ENCODE data around the gene ZNF506.
"Not testable (repeated sequence)": the region's sequence is repeated elsewhere in the genome, so short reads cannot be mapped to it uniquely, and the experiment has no call there.

The ZNF506 gene

DNA sequence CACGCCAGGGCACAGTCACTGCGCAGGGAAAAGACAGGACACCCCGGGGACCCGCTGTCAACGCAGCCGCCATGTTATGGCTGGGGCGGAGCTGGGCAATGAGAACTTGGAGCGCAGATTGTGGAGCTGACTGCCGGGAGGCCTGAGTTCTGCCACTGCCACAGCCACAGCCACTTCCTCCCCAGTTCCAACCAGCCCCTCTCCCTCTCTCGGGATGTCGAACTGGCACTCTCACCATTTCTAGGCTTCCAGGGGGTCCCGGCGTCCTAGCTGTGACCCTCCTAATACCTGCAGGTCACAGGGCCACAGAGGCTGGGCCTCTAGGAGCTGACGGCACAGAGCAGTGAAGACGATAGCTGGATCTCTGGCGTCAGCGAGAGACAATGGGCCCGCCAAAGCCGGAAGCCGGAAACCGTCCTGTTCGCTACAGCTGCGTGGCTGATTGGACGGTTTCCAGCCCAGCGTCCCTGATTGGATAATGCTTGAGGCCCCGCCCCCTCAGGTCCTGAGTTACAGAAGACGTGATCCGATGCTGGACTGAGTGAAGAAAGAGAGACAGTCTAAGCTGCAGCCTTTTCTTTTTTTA lies at the start of gene ZNF506:
ZNF506 (minus strand) TSS at position 385 of the 586 bp plus-strand sequence; CDS start at position 238, 147 bp downstream.
- peak; percentile 97 to 98 for DNase-seq

DNA sequence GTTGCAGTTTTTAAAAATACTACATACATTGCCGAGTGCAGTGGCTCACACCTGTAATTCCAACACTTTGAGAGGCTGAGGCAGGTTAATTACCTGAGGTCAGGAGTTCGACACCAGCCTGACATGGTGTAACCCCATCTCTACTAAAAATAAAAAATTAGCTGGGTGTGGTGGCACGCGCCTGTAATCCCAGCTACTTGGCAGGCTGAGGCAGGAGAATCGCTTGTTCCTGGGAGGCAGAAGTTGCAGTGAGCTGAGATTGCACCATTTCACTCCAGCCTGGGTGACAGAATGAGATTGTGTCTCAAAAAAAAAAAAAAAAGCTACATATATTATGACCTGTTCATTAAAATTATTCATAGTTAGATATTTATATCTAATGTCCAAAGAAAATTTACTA lies 48.5 kb upstream of the ZNF506 start:
- DNase-seq: not testable (repeated sequence)

DNA sequence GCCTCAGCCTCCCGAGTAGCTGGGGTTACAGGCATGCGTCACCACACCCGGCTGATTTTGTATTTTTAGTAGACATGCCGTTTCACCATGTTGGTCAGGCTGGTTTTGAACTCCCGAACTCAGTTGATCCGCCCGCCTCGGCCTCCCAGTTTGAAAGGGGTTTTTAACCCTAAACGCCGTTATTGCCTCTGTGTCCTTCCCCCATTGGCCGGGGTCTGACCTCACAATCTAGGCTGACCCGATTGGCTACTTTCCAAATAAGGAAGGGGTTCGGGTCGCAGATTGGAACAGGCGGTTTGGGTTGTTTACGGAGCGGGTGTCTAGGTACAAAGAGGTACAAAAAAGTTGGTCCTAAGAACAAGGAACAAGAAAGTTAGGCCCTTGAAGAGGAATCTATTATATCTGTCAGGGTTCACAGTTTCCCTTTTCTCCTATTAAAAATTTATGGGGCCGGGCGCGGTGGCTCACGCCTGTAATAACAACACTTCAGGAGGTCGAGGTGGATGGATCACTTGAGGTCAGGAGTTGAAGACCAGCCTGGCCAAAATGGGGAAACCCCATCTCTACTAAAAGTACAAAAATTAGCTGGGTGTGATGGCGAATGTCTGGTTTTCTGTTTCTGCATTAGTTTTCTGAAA lies 45.2 kb upstream of the ZNF506 start:
- DNase-seq: peak; percentile 47 to 60

DNA sequence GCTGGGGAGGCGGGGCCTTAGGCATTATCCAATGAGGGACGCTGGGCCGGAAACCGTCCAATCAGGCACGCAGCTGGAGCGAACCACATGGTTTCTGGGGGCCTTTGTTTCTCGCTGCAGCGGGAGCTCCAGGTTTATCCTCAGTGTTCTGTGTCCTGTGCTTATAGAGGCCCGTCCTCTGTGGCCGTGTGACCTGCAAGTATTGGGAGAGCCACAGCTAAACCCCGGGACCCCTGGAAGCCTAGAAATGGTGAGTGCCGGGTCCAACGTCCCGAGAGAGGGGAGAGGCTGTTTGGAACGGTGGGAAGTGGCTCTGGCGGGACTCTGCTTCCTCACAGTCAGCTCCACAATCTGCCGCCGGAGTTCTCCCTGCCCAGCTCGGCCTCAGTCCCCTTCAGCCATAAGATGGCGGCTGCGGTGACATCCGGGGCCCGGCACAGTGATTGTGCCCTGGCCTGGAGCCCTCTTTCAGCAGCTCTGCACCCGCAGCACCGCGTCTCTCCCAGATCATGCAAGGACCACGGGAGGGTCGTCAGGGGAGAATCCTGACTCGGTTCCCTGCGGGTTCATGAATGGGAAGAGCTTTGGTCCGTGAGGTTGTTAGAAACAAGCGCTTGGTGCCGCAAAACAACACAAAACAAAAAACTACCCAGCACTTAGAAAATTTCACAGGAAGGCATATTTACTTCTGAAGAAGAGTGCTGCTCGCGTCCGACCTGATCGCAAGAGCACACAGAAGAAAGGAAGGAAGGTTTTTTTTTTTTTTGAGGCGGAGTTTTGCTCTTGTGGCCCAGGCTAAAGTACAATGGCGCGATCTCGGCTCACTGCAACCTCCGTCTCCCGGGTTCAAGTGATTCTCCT lies 44.4 kb upstream of the ZNF506 start, which contains the start of gene ZNF253:
ZNF253 (plus strand) TSS at position 133 of the 861 bp plus-strand sequence; CDS start at position 248, 115 bp downstream.
- DNase-seq: peak; percentile 97 to 98

DNA sequence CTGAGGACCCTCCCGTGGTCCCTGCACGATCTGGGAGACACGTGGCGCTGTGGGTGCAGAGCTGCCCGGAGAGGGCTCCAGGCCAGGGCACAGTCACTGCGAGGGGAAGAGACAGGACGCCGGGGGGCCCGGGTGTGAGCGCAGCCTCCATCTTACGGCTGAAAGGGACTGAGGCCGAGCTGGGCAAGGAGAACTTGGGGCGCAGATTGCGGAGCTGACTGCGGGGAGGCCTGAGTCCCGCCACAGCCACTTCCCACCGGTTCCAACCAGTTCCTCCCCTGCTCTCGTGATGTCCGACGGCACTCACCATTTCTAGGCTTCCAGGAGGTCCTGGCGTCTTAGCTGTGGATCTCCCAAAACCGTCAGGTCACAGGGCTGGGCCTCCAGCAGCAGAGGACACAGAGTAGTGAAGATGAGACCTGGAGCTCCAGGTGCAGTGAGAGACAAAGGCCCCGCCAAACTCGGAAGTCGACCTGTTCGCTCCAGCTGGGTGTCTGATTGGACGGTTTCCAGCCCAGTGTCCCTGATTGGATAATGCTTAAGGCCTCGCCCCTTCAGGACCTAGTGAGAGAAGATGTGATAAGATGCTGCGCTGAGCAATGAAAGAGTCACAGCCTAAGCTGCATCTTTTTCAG lies 39.3 kb upstream of the ZNF506 start:
- DNase-seq: peak in 1 of 2 experiments; percentile 24

DNA sequence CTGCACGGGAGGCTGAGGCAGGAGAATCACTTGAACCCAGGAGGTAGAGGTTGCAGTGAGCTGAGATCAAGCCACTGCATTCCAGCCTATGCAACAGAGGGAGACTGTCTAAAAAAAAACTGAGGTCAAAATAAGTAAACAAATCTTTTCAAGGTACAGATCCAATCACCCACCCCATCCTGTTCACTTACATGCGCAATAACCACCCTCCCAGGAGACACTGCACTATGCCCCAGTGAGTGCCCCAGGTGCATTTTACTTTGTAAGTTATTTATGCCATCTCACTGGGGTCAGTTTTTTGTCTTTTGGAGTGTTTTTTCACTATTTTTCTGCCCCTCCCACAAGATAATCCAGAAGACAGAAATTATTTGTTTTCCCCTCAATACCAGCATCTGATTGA lies 37.2 kb upstream of the ZNF506 start:
- DNase-seq: no peak

DNA sequence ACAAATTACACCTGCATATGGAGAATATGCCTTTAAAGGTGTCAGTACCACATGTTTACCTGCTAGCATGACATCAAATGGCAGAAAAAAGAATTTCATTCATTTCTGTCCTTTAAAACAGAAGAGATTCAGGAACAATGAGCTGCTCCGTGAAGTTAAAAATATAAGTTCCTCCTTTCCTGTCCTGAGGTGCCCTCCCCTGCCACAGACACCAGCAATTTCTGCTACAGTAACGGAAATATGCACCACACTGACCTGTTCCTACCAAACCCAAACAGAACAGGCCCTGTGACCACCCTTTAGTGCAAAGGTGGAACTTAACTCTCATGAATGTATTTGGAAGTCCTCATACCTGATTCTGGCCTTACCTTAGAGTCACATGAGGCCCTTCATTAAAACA lies 30.2 kb upstream of the ZNF506 start:
- DNase-seq: not testable (repeated sequence)

DNA sequence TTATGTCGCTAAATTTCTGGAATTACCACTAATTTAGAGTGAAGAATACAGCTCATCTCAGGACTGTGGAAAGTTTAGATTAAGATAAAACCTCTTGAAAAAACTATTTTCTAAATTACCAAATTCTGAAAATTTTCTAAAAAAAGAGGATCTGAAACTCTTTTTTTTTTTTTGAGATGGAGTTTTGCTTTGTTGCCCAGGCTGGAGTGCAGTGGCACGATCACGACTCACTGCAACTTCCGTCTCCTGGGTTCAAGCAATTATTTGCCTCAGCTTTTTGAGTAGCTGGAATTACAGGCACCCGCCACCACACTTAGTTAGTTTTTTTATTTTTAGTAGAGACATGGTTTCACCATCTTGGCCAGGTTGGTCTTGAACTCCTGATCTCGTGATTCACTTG lies 27.5 kb upstream of the ZNF506 start:
- DNase-seq: no peak

DNA sequence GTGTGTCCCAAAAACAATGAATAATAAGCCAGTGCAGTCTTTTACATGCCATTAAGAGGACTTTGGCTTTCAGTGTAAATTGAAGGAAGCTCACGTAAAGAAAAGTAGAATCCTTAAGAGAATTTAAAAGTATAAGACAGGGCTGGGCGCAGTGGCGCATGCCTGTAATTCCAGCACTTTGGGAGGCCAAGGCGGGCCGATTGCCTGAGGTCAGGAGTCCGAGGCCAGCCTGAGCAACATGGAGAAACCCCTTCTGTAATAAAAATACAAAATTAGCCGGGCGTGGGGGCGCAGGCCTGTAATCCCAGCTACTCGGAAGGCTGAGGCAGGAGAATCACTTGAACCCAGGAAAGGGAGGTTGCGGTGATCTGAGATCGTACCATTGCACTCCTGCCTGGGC lies 26.2 kb upstream of the ZNF506 start:
- no peak for DNase-seq

DNA sequence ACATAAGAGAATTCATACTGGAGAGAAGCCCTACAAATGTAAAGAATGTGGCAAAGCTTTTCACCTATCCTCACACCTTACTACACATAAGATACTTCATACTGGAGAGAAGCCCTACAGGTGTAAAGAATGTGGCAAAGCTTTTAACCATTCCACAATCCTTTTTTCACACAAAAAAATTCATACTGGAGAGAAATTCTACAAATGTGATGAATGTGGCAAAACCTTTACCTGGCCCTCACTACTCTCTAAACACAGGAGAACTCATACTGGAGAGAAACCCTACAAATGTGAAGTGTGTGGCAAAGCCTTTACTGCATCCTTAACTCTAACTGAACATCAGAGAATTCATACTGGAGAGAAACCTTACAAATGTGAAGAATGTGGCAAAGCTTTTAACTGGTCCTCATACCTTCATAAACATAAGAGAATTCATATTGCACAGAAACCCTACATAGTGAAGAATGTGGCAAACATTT lies 14.0 kb upstream of the ZNF506 start:
- no peak for DNase-seq

DNA sequence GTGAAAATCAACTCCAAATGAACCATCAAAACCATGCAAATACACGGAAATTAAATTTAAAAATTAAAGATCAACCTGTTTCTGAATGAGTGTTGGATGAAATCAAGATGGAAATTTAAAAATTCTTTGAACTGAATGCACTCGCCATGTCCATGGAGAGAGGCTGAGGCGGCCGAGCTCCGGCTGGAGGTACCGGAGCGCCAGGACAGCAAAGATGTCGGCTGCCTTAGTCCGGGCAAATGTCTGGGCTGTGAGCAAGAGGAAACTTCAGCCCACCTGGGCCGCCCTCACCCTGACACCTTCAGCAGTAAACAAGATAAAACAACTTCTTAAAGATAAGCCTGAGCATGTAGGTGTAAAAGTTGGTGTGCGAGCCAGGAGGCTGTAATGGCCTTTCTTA lies 5.3 kb upstream of the ZNF506 start:
- DNase-seq: no peak

DNA sequence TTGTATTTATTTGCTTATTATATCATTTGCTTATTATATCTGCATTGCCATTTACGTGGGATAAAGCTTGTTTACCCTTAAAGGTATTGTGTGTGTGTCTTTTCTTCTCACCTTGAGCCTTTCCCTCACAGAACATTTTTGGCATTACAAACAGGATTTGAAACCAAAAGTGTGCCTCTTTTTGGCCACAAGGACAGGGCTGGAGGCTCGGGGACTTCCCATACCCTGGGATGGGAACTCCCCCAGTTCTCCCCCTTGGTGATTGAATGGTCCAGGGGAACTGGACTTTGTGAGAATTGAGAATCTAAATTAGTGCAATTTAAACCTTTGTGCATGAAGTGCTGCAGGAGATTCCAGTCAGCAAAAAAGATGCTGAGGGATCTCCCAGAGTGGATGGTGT lies 2.4 kb upstream of the ZNF506 start:
- DNase-seq: no peak

DNA sequence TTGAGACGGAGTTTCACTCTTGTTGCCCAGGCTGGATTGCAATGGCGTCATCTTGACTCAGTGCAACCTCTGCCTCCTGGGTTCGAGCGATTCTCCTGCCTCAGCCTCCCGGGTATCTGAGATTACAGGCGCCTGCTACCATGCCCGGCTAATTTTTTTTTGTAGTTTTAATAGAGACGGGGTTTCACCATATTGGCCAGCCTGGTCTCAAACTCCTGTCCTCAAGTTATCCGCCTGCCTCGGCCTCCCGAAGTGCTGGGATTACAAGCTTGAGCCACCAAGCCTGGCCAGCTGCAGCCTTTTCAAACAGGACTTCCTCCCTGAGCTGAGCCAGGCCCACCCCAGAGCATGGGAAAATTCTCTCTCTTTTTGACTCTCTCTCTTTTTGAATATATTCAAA lies 426 bp upstream of the ZNF506 start:
- not testable (repeated sequence) for DNase-seq

DNA sequence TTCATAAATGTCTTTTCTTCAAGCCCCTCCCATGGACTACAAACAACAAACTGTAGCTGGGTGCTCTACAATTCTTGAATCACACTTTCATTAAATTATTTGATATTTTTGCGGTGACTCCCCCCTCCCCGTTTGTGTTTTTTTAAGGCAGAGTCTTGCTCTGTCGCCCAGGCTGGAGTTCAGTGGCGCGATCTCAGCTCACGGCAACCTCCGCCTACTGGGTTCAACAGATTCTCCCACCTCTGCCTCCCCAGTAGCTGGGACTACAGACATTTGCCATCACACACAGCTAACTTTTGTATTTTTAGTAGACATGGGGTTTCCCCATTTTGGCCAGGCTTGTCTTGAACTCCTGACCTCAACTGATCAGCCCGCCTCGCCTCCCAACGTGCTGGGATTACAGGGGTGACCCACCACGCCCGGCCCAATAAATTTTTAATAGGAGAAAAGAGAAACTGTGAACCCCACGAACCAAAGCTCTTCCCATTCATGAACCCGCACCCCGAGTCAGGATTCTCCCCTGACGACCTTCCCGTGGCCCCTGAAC lies 703 bp downstream of the ZNF506 start:
- peak; percentile 15 to 24 for DNase-seq

DNA sequence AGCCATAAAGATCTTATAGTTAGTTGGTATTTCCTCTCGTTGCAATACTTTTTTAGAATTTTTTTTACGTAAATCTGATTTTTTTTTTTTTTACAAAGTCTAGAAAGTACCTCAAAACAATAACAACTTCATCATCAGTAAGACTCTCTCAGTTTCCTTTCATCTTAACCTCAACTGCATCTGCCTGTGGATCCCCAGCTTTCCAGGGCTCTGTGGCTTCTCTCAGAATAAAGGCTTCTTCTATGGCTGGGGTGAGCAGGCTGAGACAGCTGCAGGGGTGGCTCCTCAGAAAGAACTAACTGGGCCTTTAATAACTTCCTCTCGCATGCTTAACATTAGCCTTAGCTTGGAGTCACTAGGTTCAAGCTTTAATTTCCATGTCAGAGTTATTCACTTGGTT lies 4.2 kb downstream of the ZNF506 start:
- DNase-seq: peak; percentile 45 to 61

DNA sequence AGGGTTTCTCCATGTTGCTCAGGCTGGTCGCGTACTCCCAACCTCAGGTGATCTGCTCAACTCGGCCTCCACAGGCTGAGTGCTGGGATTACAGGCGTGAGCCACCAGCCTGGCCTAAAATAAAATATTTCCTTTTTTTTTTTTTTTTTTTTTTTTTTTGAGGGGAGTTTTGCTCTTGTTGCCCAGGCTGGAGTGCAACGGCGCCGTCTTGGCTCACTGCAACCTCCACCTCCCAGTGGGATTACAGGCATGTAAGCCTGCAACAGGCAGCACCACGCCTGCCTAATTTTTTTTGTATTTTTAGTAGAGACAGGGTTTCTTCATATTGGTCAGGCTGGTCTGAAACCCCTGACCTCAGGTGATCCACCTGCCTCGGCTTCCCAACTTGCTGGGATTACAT lies 4.9 kb downstream of the ZNF506 start:
- no peak for DNase-seq

DNA sequence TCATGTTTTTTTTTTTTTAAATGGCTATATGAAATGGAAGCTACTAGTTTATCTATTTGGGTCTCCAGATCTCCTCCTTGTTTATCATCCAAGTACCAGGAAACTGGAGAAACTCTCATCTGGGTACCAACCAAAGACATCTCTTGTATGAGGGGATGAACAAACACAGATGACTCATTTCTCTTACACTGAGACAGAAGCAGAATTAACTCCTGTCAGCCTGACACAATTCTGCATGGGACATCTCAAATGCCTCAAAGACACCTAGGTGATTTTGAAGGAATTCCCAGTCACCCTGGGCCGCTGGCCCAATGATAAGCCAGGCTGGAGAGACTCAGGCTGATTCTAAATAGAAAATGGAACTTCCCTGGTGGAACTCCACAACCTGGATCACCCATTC lies 9.6 kb downstream of the ZNF506 start:
- DNase-seq: not testable (repeated sequence)

DNA sequence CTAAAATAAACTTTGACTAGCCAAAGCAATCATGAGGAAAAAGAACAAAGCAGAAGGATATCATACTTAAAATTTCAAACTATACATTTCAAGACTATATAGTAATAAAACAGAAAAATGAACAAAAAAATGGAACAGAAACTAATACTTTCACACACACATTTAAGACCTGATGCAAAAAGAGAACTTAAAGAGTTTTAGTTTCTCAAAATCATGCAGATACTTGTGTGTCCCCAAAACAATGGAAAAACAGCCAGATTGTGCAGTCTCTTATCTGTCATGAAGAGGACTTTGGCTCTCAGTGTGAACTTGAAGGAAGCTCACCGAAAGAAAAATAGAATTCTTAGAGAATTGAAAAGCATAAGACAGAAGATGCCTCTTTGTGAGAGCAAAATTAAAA lies 16.1 kb downstream of the ZNF506 start:
- DNase-seq: no peak

DNA sequence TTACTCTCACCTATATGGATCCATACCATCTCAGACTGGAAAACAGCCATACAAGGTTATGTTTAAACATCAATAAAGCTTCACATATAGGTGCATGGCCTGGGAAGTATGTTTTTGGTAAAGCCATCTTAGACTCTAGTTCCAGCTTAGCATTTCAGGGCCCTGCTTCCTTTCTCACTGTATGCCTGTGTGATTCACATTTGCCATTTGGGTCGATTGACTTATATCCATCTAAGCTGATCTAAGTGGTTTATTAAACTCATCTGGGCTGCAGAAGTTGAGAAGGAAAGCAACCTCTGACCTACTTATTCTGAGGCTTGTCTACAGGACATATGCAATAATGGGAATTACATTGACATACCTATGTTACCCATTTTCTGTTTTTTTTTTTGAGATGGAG lies 33.5 kb downstream of the ZNF506 start:
- DNase-seq: no peak

DNA sequence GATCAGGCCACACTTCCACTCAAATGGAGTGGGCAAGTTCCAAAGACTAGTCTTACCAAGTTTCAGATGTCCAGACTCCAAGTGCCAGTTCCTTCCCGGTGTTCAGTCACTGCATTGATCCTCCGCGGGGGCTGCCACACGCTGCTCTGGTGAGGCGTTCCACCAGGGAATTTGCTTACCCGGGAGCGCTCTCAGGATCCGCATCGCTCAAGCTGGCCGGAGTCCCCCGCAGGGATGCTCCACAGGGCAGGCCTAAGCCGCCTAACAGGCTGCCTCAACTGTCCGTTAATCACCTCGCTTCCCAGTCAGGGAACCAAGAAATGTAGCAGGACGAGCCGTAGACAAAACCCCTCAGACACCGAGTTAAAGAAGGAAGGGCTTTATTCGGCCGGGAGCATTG lies 36.1 kb downstream of the ZNF506 start:
- not testable (repeated sequence) for DNase-seq

DNA sequence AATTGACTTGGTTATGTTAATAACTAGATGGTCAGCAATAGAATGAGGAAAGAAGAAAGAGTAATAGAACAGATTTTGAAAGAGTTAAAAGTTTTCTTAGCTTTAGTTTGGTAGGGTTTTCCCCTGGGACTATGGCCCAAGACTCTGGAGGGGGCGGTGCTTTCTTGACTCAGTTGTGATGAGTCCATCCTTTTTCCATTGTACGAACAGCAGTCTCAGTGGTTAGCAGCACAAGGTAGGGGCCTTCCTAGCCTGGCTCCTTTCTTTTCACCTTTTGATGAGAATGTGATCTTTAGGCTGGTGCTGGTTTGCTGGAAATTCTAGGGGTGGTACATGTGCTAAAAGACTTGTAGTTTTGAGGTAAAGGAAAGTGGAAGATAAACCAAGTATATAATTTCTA lies 38.8 kb downstream of the ZNF506 start:
- peak; percentile 64 to 72 for DNase-seq

DNA sequence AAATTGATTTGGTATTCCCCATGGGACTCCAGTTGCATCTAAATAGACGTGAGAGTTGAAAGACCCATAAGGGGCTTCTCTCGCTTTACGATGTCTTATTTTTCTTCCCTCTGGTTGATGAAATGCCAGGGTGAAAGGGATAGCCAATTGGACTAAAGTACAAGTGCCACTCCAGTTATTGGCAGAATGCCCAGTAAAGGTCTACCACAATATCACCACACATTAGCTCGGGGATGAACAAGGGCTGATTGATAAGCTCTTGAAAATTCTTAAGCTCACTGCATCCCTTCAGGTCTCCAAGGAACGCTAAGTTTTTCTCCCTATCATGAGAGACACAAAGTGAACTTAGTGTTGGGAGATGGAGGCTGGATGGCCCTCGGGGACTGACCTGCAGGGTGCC lies 39.8 kb downstream of the ZNF506 start:
- not testable (repeated sequence) for DNase-seq

DNA sequence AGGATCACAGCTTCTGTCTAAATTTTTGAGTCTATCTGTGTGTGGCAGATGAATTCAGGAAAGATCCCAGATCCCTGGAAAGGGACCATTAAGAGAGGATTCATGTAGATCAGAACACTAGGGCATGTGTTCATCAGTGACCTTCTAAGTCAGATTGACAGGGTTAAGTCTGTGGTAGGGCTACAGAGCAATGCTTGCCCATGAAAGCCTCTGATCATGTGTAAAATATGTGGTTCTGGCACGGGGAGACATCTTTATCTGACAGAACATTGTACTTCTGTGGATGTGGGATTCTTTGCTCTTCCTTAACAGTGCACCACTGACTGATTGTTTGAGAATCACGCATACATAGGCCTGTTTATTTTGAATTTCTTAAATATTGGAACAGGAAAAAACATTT lies 42.9 kb downstream of the ZNF506 start:
- DNase-seq: no peak

All from activated CD4-positive, alpha-beta T cell treated with anti-CD3 and anti-CD28 coated beads, Interleukin-2, amount 50 U/mL, for 48 hours (primary cell).